DMS53 (cell line): Measurements from ENCODE around the gene OLFM1.
A peak's percentile ranks its signal among the peaks of the same experiment; 100 is the strongest.

ENCODE experiments used
- DNase-seq: peaks from one replicate; lab custom pipeline; 2025; lab: John Stamatoyannopoulos, UW

Gene OLFM1

DNA sequence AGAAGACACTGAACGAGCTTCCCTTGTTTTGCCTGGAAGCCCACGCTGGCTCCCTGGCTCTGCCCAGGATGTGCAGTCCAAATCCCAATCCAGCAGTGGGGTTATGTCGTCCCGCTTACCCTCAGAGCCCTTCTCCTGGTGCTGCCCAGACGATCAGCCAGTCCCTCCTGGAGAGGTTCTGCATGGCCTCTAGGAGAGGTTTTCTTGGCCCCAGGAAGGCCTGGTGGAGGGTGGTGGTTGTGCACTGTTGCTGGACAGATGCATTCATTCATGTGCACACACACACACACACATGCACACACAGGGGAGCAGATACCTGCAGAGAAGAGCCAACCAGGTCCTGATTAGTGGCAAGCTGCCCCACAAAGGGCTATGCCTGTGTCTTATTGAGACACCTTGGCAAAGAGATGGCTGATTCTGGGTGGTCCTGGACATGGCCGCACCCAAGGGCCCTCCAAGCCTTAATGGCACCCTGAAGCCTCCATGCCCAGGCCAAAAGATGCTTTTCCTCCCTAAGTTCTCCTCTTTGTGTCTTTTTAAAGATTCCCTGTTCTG is 10.5 kb upstream of the OLFM1 start:
- DNase-seq, result no peak

DNA sequence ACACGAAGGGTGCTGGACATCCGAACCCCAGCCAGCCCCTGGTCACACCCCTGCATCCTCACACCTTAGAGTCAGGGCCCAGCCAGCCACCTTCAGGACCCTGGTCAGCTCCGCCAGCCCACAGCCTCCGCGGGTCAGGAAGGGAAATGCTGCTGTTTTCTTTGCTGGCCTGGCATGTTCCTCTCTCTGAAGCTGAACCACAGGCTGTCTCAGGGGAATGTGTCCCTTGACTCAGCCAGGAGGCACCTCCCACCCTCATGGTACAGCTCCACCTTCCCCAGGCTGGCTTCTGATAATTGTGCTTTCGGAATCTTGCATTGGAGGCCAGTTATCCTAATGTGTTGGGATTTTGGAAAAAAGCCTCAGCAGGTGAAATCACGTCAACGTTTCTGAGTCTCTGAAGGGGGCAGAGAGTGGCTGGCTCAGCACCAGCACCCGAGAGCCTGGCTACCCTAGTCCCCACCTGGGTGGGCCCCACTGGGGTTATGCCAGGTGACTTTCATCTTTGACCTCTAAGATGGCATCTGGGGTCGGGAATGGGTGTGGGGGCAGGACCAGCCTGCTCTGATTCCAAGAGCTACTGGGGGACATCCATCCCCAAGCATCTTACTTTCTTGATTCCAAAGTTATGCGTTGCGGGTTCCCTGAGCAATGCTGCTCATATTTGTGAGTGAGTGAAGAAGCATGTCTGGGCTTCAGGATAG is 9.8 kb upstream of the OLFM1 start:
- DNase-seq, result no peak

DNA sequence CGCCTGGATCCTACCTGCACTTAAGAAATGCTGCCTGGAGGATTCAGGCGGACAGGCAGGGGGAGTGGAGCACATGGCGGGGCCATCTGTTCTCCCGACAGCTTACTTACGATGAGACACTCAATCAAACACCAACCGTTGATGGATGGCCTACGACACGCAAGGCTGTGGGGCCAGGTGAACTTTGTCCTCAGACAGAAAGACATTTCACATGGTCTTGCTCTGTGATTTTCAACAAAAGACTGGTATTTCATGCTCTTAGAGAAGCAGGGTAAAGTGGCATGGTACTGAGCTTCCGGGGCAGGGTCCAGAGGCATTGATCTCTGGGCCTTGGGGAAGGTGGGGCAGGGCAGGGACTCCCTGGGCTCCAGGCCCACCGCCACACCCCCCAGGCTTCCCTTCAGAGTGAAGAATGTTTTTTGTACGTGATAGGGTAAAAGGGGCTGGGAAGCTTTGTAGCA is 9.1 kb upstream of the OLFM1 start:
- DNase-seq, result no peak

DNA sequence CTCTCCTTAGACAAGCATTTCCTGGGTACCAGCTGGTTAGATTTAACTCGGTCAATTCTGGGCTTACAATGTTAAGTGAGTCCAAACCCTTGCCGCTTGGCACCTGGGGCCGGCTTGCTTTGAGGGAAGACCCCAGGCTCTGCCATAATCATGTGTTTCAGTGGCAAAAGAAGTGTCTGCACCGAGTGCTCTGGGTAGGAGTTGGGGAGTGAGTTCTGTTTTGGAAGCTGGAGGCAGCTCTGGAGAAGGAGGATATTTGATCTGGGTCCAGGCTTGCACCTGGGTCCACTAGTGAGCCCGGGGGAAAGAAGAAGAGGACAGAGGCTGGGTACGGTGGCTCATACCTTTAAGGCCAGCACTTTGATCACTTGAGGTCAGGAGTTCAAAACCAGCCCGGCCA is 8.4 kb upstream of the OLFM1 start:
- no peak for DNase-seq

DNA sequence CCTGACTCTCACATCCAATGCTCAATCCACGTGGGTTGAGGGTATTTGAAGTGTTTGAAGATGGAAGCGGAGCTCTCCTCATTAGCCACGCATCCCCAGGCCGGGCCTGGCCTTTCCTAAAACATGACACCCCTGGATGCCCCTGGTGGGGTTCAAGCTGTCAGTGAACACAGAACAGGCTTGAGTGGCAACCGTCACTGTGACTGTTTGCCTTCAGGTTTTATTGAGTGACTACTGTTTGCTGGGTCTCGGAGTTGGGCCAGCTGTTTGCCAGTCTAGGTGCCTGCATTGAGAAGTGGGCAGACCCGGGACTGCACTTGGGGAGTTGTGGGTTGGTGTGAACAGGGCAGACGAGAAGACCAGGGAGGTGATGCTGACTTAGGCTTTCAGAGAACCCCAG is 7.8 kb upstream of the OLFM1 start:
- DNase-seq, result no peak

DNA sequence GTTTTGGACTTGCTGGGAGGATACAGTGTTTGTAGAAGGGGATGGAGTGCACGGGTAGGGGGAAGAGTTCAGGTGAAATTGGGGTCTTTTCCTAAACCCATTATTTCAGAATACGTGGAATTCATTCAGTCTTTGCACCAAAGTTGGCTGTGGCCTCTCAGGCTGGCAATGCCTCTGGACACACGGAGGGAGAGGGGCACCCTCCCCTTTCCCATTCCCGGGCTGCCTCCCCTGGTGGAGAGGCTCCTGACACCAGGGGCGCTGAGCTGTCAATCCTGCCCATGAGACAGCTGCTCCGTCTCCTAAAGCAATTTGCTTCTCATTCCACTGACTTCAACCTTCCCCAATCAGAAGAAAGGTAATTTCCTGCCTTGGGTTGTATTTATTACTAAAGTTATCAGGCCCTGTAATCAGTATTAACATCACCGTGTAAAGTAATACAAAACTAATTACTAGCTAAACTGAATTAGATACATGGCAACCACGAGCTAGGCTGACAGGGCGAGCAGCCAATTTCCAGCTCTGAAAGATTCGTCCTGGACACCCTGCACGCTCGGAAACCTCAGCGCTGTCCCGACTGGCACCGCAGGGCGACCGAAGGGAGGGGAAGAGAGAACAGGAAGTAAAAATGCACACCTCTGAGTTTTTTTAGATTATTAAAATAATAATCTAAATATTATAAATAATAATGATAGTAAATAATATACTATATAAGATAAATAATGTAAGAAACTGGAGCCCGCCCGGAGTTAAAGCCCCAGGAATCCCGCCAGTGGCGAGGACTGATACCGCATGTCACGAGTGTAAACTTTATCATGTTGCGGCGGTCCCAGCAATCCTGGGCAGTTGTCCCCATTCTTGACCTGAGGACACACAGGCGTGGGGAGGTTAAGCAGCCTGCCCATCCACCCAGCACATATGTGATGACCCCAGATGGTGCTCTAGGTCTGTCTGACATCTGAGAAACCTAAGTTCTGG is 6.9 kb upstream of the OLFM1 start:
- no peak for DNase-seq

DNA sequence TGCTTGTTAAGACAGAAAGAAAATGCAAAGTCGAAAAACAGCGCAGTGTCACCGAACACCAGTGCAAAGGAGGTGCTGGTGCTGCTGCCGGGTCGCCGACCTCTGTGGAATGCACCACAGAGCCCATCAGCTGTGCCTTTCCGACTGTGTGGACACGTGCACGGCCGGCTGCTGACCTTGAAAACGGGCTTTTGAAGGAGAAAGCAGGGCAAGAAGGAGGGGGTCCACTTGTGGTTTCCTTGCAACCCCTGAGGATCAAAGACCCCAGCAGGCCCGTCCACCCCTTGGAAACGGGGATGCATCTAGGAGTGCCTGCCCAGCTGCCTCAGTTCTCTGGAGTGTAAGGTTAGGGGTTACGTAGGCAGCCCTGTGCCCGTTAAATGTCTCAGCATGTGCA is 6.2 kb upstream of the OLFM1 start:
- no peak for DNase-seq

DNA sequence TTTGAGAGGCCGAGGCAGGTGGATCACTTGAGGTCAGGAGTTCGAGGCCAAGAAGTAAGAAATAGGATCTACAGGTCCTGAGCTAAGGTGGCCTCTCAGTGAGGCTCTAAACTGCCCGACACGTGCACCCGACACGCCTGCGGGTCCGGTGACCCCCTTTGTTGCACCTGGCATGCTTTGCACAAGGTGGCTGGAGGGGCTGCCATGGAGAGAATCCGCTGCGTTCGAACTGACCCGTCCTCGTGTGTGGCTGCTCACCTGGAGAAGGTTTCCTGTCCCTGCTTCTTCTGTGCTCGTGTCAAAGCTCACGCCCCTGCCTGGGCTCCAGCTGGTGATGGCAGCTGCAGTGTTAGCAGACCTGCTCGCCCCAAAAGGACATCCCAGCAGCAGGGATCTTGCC is 5.7 kb upstream of the OLFM1 start:
- DNase-seq, result no peak

DNA sequence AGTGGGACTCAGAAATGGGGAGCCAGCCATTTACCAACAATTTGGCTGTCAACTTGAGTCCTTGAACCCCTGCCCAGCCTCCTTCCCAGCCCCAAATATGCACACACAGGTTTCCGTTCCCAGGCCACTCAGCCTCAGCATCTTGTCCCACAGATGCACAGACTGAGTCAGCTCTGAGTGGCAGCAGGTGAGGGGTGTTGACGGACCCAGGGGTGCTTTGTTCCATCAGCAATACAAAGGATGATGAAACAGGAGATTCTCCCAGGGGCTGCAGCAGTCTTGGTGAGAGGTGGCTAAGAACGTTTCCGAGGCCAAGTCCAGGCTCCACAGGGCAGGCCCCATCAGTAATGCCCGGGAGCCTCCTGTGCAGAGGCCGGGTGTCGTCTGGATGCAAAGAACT is 4.9 kb upstream of the OLFM1 start:
- DNase-seq, result no peak

DNA sequence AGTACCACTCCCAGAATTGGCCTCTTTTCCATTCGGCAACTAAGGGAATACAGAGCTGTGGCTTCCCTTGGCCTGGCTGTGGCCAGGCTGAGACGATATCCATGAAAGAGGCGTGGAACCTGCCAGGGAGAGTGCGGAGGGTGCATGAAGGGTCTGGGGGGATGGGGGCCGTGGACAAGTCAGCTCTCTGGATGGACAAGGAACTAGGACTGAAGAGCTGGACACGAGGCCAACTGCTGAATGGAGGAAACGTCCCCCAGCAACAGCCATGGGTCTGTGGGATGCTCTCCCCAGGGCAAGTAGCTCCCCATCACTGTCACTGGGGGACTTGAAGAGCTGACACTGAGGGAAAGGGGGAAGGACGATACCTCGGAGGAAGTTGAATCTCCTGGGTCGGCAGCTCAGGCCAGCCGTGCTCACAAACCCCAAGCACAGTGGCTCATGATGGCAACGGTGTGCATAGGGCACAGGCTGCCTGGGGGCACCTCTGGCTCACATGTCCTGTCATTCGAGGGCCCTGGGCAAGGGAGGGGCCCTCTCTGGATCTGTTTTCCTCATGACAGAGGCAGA is 4.1 kb upstream of the OLFM1 start:
- DNase-seq, result no peak

DNA sequence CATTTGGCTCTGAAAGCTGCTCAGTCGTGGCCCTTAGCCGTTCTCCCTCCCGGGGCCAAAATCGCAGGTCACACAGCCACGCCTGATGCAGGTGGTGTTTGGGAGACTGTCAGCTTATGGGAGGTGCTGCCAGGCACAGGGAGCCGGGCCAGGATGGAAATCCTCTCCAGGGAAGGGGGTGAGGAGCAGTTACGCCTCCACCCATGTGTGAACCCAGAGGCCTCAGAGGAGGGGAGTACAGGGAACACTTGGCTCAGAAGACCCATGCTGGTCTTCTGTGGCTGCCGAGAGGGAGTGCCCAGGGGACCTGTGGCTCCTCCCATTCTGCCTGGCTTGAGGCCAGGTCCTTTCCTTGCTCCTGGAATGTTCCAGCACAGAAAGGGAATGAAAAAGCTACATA is 3.6 kb upstream of the OLFM1 start:
- DNase-seq, result no peak

DNA sequence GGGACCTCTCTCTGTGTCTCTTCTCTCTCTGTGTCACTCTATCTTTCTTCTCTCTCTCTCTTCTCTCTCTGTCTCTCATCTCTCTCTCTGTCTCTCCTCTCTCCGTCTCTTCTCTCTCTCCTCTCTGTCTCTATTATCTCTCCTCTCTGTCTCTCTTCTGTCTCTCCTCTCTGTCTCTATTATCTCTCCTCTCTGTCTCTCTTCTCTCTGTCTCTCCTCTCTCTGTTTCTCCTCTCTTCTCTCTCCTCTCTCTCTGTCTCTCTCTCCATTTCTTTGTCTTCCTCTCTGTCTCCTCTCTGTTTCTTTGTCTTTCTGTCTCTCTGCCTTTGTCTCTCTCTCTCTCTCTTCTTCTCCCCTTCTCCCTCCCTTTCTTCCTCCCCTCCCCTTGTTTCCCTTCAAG is 3.2 kb upstream of the OLFM1 start:
- DNase-seq, result no peak

DNA sequence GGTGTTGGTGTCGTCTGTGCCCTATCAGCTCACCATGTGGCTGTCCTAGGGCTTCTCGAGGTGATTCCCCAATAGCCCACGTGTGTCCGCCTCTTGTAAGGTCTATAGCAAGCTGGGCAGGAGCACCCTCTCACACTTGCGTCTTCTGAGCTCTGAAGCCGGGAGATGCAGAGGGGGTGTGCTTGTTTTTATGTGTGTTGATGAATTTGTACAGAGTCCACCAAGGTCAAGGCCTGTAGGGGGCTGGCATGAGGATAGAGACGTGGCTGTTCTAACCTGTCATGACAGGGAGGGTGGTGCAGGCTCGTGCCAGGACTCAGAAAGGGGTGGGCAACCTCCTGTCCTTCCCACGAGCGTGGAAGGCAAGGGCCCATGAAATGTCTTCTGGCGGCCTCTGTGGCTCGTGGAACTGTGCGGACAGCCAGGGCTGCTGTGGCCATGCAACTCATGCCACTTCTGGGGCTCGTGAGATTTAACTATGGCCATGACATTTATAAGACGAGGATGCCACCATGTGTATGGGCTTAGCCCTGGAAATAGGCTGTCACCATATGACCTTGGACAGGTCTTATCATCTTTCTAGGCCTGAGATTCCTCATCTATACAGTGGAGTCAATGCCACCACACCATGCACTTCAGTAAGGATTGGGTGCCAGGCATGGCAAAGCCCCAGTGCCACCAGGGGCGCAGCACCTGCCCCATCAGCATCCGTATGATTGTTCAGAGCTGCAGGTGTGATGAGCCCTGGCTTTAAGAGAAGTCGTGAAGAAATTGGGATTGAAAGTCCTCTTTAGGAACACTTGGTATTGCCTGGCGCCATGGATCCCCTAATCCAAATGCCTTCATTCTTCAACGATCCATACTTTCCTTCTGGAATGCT is 2.3 kb upstream of the OLFM1 start:
- no peak for DNase-seq

DNA sequence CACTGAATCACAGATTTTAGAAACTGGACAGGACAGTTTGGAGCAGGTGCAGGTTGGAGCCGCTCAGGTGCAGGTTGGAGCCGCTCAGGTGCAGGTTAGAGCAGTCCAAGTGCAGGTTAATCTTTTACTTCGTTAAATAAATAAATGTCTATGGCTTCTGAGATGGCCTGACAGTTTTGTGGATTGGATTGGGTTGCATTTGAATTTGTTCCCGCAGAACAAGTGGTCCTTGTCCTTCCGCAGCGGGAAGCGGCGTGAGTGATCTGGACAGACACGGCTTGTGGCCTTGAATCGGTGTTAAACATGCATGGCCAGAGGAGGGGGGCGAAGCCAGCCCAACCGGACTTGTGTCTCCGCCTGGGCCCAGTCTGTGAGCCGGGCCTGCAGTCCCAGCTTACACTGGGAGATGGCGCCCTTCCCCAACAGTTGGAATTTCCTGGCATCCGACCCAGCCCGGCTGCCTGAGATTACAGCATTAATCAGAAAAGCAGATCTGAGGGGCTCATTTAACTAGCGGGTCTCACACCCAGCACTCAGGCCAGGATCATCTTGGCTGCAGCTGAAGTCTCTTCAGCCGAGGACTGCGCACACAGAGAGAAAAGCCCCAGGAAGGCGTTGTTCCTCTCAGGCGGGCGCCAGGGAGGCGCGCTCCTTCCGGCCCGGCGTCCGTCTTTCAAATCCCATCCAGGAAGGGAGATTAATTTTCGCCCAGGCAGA is 1.5 kb upstream of the OLFM1 start:
- peak; percentile 53 for DNase-seq

DNA sequence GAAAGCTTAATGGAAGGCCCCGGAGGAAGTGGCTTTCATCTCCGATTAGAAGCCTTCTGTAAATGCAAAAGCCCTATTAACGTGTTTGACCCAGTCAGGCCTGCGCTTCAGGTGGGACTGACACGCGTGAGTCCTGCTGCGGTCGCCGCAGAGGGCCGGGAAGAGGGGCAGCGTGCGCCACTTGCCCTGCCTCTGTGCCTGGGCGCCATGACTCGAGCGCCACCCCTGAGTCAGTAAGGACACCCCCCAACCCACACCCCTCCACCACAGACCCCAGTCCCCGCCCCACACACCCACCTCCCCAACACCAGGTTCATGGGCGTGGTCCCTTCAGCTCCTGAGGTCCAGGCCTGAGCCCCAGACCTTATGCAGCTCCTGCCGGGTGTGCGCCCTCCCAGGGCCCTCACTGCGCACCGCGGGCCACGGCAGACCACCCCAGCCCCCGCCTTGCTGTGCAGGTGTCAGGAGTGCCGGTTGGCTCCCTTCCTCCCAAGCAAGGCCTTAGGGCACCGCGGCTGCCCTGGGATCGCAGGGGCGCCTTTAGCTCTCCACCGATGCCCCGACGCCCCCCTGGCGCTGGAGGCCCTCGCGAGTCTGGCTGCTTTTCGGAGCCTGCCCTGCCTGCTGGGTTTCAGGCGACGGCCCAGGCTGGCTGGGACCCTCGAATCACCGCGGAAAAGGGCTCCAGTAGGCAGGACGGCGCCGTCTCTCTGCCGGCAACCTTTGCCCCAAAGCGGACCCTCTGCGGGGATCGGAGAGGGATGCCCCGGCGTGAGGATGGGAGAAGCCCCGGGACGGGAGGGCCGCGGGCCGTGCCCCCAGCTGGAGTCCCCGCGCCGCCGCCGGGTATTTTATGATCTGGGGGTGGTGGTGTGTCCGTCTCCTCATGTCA is 625 bp upstream of the OLFM1 start:
- no peak for DNase-seq

DNA sequence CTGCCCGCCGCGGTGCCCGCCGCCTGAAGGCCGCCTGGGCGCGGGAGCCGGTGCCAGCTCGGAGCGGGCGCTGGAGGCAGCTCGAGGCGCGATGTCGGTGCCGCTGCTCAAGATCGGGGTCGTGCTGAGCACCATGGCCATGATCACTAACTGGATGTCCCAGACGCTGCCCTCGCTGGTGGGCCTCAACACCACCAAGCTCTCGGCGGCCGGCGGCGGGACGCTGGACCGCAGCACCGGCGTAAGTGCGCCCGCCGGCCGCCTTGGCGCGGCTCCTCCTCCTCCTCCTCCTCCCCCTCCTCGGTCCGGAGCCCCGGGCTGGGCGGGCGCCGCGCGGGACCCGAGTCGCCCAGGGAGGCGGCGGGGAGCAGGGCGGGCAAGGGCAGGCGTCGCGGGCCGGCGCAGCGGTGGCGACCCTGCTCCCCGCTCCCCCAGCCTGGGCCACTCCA is 455 bp downstream of the OLFM1 start:
- no peak for DNase-seq

DNA sequence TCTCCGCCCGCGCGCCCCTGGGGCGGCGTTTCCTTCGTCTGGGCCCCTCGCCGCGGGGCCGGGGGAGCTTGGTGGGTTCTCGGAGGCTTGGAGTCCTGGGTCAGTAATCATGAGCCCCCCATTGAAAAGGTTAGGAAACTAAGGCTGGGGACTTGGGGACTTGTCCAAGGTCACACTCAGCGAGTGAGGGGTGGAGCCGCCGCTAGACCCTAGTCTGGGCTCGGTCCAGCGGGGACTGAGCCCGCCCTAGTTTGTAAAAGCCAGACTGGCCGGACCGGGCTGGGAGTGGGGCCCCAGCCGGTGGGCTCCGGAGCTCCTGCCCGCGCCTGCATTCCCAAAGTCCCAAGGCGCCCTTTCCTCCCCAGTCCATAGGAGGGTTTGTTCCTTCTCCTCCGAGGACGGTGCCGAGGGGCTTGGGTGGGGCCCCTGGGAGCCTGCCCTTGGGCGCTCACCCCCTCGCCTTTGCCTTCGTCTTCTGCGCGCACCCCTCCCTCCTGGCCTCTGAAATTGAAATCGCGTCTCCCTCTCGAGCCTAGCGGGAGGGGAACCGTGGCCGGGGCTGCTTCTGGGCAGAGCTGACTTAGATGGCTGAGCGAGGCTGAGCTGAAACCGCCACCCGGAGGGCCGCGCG is 995 bp downstream of the OLFM1 start:
- no peak for DNase-seq

DNA sequence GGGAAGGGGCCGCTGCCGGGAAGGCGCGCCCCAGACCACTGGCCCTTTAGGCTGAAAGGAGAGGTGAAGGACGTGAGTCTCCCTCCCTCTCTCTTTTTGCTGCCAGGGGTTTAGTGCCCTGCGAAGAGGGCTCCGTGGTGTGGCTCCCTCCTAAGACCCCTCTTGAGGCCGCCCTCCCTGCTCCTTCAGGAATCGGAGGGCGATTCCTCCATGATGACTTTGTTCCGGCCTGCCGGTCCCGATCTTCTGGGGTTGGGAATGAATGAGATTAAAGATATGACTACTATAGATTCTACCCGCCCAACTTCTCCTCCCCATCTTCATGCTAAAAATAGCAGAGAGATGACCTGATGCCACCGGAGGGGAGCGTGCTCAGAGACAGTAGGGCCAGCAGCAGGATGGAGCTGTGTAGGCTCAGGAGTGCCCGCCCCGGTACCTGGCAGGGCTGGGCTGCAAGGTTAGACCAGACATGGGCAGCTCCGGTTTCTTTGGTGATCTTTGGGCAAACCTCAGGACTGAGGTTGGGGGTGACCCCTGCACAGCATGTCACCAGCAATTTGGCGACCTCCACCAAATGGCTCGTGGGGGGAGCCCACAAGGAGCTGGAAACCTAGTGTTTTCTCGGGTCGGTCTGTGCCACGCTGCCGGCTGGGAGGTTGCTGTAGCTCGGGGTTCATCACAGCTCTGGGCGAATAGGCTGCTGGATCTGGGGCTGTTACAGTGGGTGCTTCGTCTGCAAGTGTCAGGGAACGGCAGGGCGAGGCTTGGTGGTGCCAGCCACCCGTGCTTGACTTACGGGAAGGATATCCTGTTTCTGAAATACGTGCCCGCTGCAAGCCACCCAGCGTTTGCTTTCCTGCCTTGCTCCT is 1.7 kb downstream of the OLFM1 start:
- DNase-seq, result no peak
